K562 (cell line): ENCODE data around the gene PLCE1. TPM values are rescaled to one million over a fixed set of nuclear protein-coding genes. Genes with fewer than 3 reads are reported as not detected.

Source experiments
- ATAC-seq: fragments of 200-7000 bp; cut with Tn5 transposase; 3 replicates; pipeline ENCODE4 v1.9.1; 2020; ENCODE audit warnings: moderate library complexity
- BruUV-seq: library from RNA; stranded (reverse); fragments of 400-500 nt; replicated peaks from 2 replicates; lab custom pipeline; 2021; lab: Mats Ljungman, UMichigan
- CTCF ChIA-PET: fragments of 300-600 bp; formaldehyde crosslinking; extraction: SDS; loops from one replicate; lab custom pipeline; 2021; ENCODE audit warnings: low intra/inter-chr PET ratio; lab: Yijun Ruan, JAX
- POLR2A ChIA-PET: fragments of 300-600, 350-650 bp; sonication (Branson Sonifier 250); formaldehyde crosslinking; extraction: SDS; loops from one replicate; lab custom pipeline; 2021; ENCODE audit warnings: antibody characterized with exemption, inconsistent platforms; lab: Yijun Ruan, JAX
- DNase-seq, 4 experiments: peaks; one replicate each; pipeline versions ENCODE4 v3.0.0 to v3.0.0-alpha.2; 2011 to 2018; ENCODE audit warnings: low spot score in 3 of 4, mixed read lengths in 3 of 4; ENCODE audit errors: extremely low read depth in 1 of 4
- FAIRE-seq: peaks from 2 replicates; lab custom pipeline; 2011; peaks lifted over from hg19 to GRCh38; lab: Jason Lieb, UNC
- H2AFZ ChIP-seq: 2 replicates; pipeline ENCODE4 v1.6.0; 2011; ENCODE audit warnings: low read depth, low read length, control low read depth, inconsistent platforms
- H3K27ac ChIP-seq: fragments of 200-600 bp; 3 replicates; pipeline ENCODE4 v1.8.0; 2011; ENCODE audit warnings: low read depth, mild to moderate bottlenecking, control low read depth, inconsistent platforms, low read length, moderate library complexity, mixed read lengths; ENCODE audit errors: extremely low read depth
- H3K27me3 ChIP-seq, 2 experiments: fragments of 300-600 bp in 1 of 2; 2 replicates in 1 of 2; 3 replicates in 1 of 2; pipeline versions ENCODE4 v1.6.0 to v1.8.0; 2011; ENCODE audit warnings: inconsistent platforms in 2 of 2, low read length in 2 of 2, mild to moderate bottlenecking in 1 of 2, mixed read lengths in 1 of 2, moderate library complexity in 1 of 2; ENCODE audit not compliant: control insufficient read depth in 2 of 2, insufficient read depth in 2 of 2
- H3K36me3 ChIP-seq: fragments of 300-600 bp; 3 replicates; pipeline ENCODE4 v1.8.0; 2011; ENCODE audit warnings: mild to moderate bottlenecking, low read length, inconsistent platforms; ENCODE audit not compliant: control insufficient read depth, insufficient read depth
- H3K4me1 ChIP-seq, 2 experiments: fragments of 200-600 bp in 1 of 2; replicated peaks in 1 of 2; 2 replicates in 1 of 2; 3 replicates in 1 of 2; pipeline versions ENCODE4 v1.5.1 to v1.8.0; 2011; ENCODE audit warnings: inconsistent platforms in 2 of 2, low read length in 2 of 2, mild to moderate bottlenecking in 1 of 2, mixed read lengths in 1 of 2, moderate library complexity in 1 of 2; ENCODE audit not compliant: control insufficient read depth in 2 of 2, insufficient read depth in 2 of 2
- H3K4me2 ChIP-seq: 2 replicates; pipeline ENCODE4 v1.6.1; 2011; ENCODE audit warnings: low read length, control low read depth, inconsistent platforms, mixed read lengths; ENCODE audit not compliant: insufficient read depth
- H3K4me3 ChIP-seq: fragments of 200-600 bp; sonication (generic), shearing (Covaris generic); 2 replicates; pipeline ENCODE4 v1.5.1; 2016; ENCODE audit warnings: control low read depth, inconsistent platforms
- H3K79me2 ChIP-seq: fragments of 200-600 bp; 3 replicates; pipeline ENCODE4 v1.8.0; 2011; ENCODE audit warnings: low read length, inconsistent platforms; ENCODE audit not compliant: control insufficient read depth, insufficient read depth
- H3K9ac ChIP-seq, 2 experiments: 2 replicates each; pipeline versions ENCODE4 v1.6.0 to v1.6.1; 2011; ENCODE audit warnings: low read depth in 2 of 2, low read length in 2 of 2, control low read depth in 1 of 2, inconsistent platforms in 1 of 2, mild to moderate bottlenecking in 1 of 2, mixed read lengths in 1 of 2; ENCODE audit not compliant: insufficient read depth in 1 of 2
- H3K9me1 ChIP-seq: one replicate; pipeline ENCODE4 v1.6.0; 2011; ENCODE audit warnings: inconsistent platforms, mild to moderate bottlenecking, low read length, moderate library complexity; ENCODE audit not compliant: control insufficient read depth, insufficient read depth
- H3K9me3 ChIP-seq: replicated peaks from 2 replicates; pipeline ENCODE4 v1.5.1; 2011; ENCODE audit warnings: low read depth, low read length, inconsistent platforms; ENCODE audit not compliant: control insufficient read depth, insufficient read depth
- H4K20me1 ChIP-seq: replicated peaks from 2 replicates; pipeline ENCODE4 v1.6.1; 2011; ENCODE audit warnings: low read length, inconsistent platforms, mixed read lengths; ENCODE audit not compliant: control insufficient read depth, insufficient read depth
- ARID2 ChIP-seq: fragments of 450-650 bp; IDR thresholded peaks from 2 replicates; pipeline ENCODE4 v1.6.1; 2017; ENCODE audit warnings: antibody characterized with exemption, mild to moderate bottlenecking
- CBX5 ChIP-seq: IDR thresholded peaks from 2 replicates; pipeline ENCODE4 v1.6.1; 2014; ENCODE audit warnings: low read depth, borderline replicate concordance
- CHAMP1 ChIP-seq: fragments of 450-650 bp; IDR thresholded peaks from 2 replicates; pipeline ENCODE4 v1.6.1; 2016; ENCODE audit warnings: mild to moderate bottlenecking
- CXXC5 ChIP-seq: fragments of 250-450 bp; sonication (Bioruptor Pico); IDR thresholded peaks from 2 replicates; pipeline ENCODE4 v1.8.0; 2022; ENCODE audit warnings: inconsistent platforms, mild to moderate bottlenecking, moderate library complexity
- DIDO1 ChIP-seq: fragments of 450-650 bp; IDR thresholded peaks from 2 replicates; pipeline ENCODE4 v1.6.1; 2016; ENCODE audit warnings: low read depth, missing biosample characterization, missing genetic modification characterization
- EWSR1 ChIP-seq: fragments of 450-650 bp; IDR thresholded peaks from 2 replicates; pipeline ENCODE4 v1.6.1; 2018; ENCODE audit warnings: borderline replicate concordance, mild to moderate bottlenecking, low read depth, moderate library complexity; ENCODE audit not compliant: partially characterized antibody
- EZH2 ChIP-seq: IDR thresholded peaks from 2 replicates; pipeline ENCODE4 v1.6.1; 2012; ENCODE audit warnings: low read depth, mild to moderate bottlenecking, inconsistent platforms, low read length, borderline replicate concordance
- HDAC6 ChIP-seq: IDR thresholded peaks from 2 replicates; pipeline ENCODE4 v1.6.1; 2012; ENCODE audit warnings: low read depth, mild to moderate bottlenecking, control low read depth, inconsistent platforms, low read length, moderate library complexity
- MCM3 ChIP-seq: fragments of 450-650 bp; IDR thresholded peaks from 2 replicates; pipeline ENCODE4 v1.6.1; 2016
- MIER1 ChIP-seq: fragments of 450-650 bp; IDR thresholded peaks from 2 replicates; pipeline ENCODE4 v1.6.1; 2016; ENCODE audit warnings: antibody characterized with exemption, mild to moderate bottlenecking, low read depth
- MTA2 ChIP-seq: fragments of 450-650 bp; IDR thresholded peaks from 2 replicates; pipeline ENCODE4 v1.6.1; 2016; ENCODE audit warnings: low read depth
- NCOA6 ChIP-seq: fragments of 450-650 bp; IDR thresholded peaks from 2 replicates; pipeline ENCODE4 v1.6.1; 2017; ENCODE audit warnings: mild to moderate bottlenecking
- POLR3G ChIP-seq: IDR thresholded peaks from 2 replicates; pipeline ENCODE4 v1.6.1; 2011; ENCODE audit not compliant: insufficient read length, insufficient replicate concordance; ENCODE audit errors: extremely low read depth
- RERE ChIP-seq: sonication (generic); formaldehyde crosslinking; IDR thresholded peaks from 2 replicates; pipeline ENCODE4 v1.8.0; 2023; ENCODE audit warnings: missing genetic modification reagents, mild to moderate bottlenecking, borderline replicate concordance
- ZBTB17 ChIP-seq: fragments of 450-650 bp; formaldehyde crosslinking; IDR thresholded peaks from 2 replicates; pipeline ENCODE4 v1.4.0; 2020; ENCODE audit warnings: mild to moderate bottlenecking
- ZFP36 ChIP-seq: fragments of 150-350 bp; IDR thresholded peaks from 2 replicates; pipeline ENCODE4 v1.6.1; 2018; ENCODE audit warnings: low read length, low read depth; ENCODE audit not compliant: partially characterized antibody
- ZNF589 ChIP-seq: fragments of 200-800 bp; sonication (Bioruptor generic); IDR thresholded peaks from 2 replicates; pipeline ENCODE4 v1.6.1; 2016; ENCODE audit warnings: low read depth, missing genetic modification characterization, missing compliant biosample characterization
- WGBS: fragments of 100-300 bp; shearing (Covaris generic); methylation state at CpG from one replicate; pipeline ENCODE4 v1.1.6; 2016; ENCODE audit warnings: low coverage, mixed read lengths; ENCODE audit not compliant: insufficient coverage; ENCODE audit errors: missing lambda C conversion rate; 5-methylcytosine and 5-hydroxymethylcytosine counted together
- in situ Hi-C: fragments of 300-500 bp; cut with MboI; formaldehyde crosslinking; loops from 4 replicates; pipeline ENCODE4 v1.15.0; 2018; ENCODE audit warnings: inconsistent platforms, mixed read lengths
- intact Hi-C: fragments of 100-400 bp; cut with micrococcal nuclease; formaldehyde crosslinking; loops from 2 replicates; pipeline ENCODE4 v1.14.2; 2022
- polyA plus RNA-seq, 8 experiments: library from polyadenylated mRNA; depleted of rRNA in 4 of 8; stranded (reverse) in 5 of 8; unstranded in 3 of 8; fragments of >200 nt; fragmentation: Nextera tagmentation in 2 of 8; fragmentation: Illumina TruSeq in 1 of 8; extraction: Ambion mirVana in 2 of 8; extraction: Trizol in 1 of 8; gene quantifications; 2 replicates each; pipeline versions ENCODE4 v1.2.1 to v1.2.3, GENCODE V29; 2011 to 2014; ENCODE audit warnings: inconsistent platforms in 1 of 8, missing spikeins in 1 of 8
- total RNA-seq, 7 experiments: library from RNA; depleted of rRNA in 6 of 7; stranded (reverse); fragments of >200 nt in 6 of 7; fragmentation: Illumina TruSeq in 2 of 7; extraction: Trizol in 2 of 7; gene quantifications; 2 replicates each; pipeline versions ENCODE4 v1.2.1 to v1.2.3, GENCODE V29; 2011 to 2021; ENCODE audit warnings: low replicate concordance in 1 of 7

Gene PLCE1
- total and polyA plus RNA-seq, 9 of the 15 experiments (the other 6 are each of a cell fraction or from before 2014, with no cell fraction given) = under 0.01 to 0.52 (median 0.13) TPM; not detected in 5

GRCh38 chr10:93945819-93946218, 47.9 kb upstream of the PLCE1 start:
- ATAC-seq (no peak), DNase-seq (no peak), FAIRE-seq (no peak)
- Histone ChIP-seq H3K27ac (no peak overlapping the region), H3K36me3 (no peaks in the 10 kb centered on the region), H3K9me1 (no peaks in the 10 kb centered on the region), H2AFZ (no peak overlapping the region), H3K9me3 (no peaks in the 10 kb centered on the region), H3K27me3 (no peaks in the 10 kb centered on the region; a peak in 1 of 5 replicates), H3K4me2 (no peak overlapping the region), H3K4me1 (no peaks in the 10 kb centered on the region), H3K79me2 (no peaks in the 10 kb centered on the region), H3K9ac (no peak overlapping the region), H4K20me1 (no peaks in the 10 kb centered on the region), H3K4me3 (no peak overlapping the region)
- intact Hi-C loops = no loop called here
- BruUV-seq = no TSS peak
- ChIA-PET CTCF (no interaction called here), POLR2A (no interaction called here)
- WGBS = 5% methylated on average over 4 of the region's 4 CpGs
- TF ChIP-seq ZNF589 (CRISPR knock-in tag) (no peak), DIDO1 (no peak), MIER1 (no peak), EZH2 (no peak), ZFP36 (no peak), EWSR1 (no peak), HDAC6 (no peak), MTA2 (no peak), RERE (CRISPR knock-in tag) (no peak), CHAMP1 (no peak), MCM3 (no peak), ARID2 (no peak), ZBTB17 (CRISPR knock-in tag) (no peak), POLR3G (no peak), CBX5 (no peak), NCOA6 (no peak), CXXC5 (CRISPR knock-in tag) (no peak)
- in situ Hi-C loops = no loop called here
